ENCODE results near the gene PHF20.
"Not testable (repeated sequence)": the region's sequence is repeated elsewhere in the genome, so short reads cannot be mapped to it uniquely, and the experiment has no call there.

PHF20 gene

DNA sequence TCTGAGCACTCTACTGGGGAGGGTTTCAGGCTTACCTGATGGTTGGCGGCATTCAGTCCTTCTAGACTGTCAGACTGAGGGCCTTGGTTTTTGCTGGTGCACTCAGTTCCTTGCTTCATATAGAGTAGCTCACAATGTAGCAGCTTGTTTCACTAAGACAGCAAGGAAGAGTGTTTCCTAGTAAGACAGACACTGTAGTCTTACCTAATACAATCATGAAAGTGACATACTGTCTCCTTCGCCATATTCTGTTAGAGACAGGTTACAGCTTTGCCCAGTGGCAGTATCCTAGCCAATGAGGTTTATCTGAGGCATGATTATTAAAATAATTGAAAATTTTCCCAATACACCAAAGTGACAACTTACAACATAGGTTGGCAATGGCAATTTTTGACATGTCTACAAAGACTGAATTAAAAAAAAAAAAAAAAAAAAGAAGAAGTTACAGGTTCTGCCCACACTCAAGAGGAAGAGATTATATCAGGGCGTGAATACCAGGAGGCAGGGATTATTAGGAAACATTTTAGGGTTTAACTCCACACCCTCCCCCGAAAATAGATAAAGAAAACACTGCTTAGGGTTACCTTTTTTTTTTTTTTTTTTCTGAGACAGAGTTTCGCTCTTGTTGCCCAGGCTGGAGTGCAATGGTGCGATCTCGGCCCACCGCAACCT lies 115.7 kb downstream of the PHF20 start:
- no peak for DNase-seq

DNA sequence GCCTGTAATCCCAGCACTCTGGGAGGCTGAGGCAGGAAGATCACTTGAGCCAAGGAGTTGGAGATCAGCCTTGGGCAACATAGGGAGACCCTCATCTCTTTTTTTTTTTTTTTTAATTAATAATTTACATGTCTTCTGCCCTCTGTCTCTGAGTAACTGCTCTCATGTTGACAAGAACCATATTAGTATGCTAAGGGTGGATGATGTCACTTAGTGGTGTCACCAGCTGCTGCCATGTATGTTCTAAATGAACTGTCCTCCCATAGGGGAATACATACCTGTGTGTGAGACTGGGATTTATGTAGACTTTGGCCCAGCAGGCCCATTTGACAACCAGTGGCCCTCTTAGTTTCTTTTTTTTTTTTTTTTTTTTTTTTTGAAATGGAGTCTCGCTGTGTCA lies 116.8 kb downstream of the PHF20 start:
- no peak for DNase-seq

GRCh38 chr20:35891375-35891774 lies 119.6 kb downstream of the PHF20 start:
- no peak for DNase-seq

DNA sequence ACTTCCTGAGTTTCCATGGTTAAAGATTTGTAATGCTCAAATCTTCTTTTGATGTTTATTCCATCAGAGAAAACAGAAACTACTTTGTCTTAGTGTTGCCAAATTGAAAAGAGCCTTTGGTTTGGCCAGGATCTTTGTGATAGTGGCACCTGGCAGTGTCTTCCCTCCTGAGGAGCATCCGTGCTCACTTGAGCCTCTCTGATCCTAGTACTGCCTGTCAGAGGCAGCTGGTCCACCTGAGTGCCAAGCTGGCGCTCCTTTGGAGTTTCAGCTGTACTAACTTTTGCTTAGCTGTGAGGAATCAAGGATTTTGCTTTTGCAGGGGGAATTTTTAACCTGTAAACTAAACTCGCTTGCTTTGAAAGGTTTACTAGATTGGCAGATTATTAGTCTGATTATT lies 121.1 kb downstream of the PHF20 start:
- no peak for DNase-seq

- peak in 1 of 5 donors; percentile 66 for DNase-seq
These were observed 122.1 kb downstream of the PHF20 start for GRCh38 chr20:35893942-35894341.

DNA sequence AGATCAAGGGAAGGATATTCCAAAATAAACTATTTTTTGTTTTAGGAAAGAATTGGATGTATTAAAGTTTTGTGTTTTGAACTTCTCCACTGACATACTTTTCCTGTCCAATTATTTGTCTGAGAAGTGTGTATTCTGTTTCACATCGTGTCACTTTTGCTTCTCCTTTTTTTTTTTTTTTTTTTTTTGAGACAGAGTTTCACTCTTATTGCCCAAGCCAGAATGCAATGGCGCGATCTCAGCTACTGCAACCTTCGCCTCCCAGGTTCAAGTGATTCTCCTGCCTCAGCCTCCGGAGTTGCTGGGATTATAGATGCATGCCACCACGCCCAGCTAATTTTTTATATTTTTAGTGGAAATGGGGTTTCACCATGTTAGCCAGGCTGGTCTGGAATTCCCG lies 123.7 kb downstream of the PHF20 start:
- DNase-seq = not testable (repeated sequence)

- DNase-seq = no peak
These were observed 127.2 kb downstream of the PHF20 start for GRCh38 chr20:35899064-35899463.

DNA sequence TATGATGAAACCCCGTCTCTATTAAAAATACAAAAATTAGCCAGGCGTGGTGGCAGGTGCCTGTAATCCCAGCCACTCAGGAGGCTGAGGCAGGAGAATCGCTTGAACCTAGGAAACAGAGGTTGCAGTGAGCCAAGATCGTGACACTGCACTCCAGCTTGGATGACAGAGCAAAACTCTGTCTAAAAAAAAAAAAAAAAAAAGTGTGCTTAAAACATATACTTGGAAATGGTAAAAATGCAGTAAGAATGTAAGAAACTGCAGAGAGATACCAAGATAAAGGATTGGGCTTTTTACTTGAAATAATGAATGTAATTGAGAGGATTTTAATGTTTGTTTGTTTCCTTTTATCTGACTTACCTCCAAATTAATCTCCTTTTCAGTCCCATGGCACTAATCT lies 129.4 kb downstream of the PHF20 start:
- not testable (repeated sequence) for DNase-seq

DNA sequence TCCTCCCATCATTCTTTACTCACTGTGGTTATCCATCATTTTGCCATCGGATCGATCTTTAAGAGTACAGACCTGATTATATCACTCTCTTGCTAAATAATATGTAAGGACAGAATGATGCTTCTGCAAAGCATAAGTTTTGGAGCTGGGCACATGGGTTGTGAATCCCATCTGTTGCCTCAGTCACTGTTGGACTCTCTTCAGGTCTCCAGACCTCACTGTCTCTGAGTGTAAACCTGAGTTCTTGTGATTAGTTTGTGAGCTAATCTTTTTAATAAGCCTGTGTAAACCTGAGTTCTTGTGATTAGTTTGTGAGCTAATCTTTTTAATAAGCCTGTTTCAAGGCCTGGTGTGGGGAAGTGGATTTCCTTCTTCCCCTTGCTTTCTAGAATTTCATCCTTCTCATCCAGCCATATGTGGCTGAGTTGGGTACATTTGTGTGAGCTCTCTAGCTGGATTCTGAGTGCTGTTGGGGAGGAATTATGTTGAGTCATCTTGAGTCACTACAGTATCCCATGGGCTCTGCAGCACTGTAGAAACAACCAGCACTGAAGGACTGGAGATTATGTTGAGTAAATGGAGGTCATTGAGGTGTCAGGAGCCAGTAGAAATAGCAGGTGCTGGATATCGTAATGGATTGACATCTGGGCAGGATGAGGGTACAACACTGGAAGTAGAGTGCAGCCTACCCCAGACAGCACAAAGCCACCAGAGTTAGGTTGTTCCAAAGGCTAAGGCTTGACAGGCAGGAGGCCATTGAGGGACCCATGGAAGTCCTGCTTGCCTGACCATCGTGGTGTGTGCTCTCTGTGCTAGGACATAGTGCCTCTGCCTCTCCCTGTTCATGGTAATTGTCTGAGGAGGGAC lies 130.1 kb downstream of the PHF20 start:
- DNase-seq = no peak

DNA sequence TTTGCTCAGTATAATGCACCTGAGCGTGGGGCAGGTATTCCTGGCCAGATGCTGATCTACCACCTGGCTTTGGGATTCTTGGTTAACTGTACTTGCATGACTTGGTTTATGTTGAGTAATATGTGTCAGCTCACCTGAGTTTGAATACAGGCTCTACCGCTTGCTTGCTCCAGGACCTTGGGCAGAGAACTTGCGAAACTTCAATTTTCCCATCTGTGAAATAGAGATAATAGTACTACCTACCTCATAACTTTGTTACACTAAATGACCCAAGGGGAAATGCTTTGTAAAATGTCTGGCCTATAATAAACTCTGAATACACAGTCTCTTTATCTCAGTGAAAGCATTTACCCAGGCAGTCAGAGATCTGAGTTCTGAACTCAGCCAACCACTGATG lies 130.7 kb downstream of the PHF20 start:
- DNase-seq = no peak

DNA sequence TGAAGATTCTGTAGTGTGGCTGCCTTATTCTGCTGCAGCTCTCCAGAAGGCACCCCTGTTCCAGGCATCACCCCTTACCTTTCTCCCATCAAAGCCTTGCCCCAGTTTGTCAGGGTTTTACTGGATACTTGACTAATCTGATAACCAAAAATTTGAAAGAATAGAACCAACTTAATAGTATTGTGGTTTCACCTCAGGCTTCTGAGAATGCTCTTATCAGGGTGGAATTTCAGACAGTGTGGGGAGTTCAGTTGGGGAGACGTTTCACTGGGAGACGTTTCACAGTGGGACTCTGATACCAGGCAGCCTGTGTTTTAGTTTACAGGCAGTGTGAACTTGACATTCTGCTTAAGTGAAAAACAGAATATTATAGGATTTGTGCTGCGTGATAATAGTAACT lies 132.0 kb downstream of the PHF20 start:
- no peak for DNase-seq

DNA sequence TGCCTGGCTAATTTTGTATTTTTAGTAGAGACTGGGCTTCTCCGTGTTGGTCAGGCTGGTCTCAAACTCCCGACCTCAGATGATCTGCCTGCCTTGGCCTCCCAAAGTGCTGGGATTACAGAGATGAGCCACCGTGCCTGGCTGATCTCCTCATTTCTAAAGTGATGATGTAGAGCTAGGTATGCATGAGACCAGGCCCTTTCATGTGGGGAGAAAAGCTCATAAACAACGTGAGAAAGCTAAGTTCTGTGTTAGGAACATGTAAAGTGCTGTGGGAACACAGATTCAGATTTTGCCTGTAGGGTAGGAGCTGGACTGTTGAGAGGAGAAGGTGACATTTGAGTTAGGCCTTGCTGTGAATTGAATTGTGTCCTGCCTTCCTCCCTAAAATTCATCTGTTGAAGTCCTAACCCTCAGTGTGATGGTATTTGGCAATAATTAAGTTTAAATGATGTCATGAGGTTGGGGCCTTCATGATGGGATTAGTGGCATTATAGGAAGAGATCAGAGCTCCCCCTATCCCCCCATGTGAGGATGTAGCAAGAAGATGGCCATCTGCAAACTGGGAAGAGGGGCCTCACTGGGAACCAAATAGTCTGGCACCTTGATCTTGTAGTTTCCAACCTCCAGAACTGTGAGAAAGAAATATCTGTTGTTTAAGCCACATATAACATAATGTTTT lies 133.3 kb downstream of the PHF20 start:
- DNase-seq = no peak

DNA sequence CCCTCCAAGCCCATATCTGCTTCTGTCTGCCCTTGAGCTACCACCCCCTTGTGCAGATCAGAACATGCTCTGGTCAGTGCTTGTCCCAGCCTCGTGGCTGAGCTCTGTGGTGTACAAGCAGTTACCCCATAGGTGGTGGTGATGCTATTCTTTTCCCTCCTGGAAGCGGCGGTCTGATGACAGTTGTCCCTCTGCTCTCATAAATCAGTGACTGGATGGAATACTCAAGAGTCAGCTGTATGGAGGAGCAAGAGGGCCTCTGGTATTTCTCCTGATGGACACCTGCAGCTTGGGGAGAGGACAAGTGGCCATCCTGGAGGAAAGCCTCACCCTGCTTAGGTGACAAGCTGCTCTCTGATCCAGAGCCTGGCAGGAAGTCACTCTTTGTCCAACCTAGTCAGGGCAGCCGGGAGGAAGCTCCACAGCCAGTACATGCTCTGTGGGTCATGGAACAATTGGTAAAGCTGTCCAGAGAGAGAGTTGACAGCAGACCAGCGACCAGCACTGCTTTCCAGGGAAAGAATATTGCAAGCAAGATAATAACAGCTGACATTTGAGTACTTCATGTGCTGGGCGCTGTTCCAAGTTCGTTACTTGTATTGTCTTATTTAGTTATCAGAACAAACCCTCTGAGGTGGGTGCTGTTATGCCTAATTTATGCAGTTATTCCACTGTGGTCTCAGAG lies 135.3 kb downstream of the PHF20 start:
- no peak for DNase-seq

- DNase-seq = no peak
These were observed 136.2 kb downstream of the PHF20 start for GRCh38 chr20:35908007-35908406.

GRCh38 chr20:35909176-35909575 lies 137.4 kb downstream of the PHF20 start:
- DNase-seq = no peak

GRCh38 chr20:35909796-35910195 lies 138.0 kb downstream of the PHF20 start:
- DNase-seq = no peak

DNA sequence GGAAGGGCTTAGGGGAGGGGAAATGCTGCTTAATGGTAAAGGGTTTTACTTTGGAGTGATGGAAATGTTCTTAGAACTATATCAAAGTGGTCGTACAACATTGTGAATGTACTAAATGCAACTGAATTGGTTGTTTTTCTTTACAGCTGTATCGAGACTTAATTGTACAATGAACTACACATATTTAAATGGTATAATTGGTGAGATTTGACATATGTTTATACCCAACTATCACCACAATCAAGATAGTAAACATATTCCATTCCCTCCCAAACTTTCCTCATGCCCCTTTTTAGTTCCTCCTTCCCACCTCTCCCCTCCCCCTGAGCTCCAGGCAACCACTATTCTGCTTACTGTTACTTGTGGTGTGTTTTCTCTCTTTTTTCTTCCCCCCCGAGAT lies 138.4 kb downstream of the PHF20 start:
- no peak for DNase-seq

DNA sequence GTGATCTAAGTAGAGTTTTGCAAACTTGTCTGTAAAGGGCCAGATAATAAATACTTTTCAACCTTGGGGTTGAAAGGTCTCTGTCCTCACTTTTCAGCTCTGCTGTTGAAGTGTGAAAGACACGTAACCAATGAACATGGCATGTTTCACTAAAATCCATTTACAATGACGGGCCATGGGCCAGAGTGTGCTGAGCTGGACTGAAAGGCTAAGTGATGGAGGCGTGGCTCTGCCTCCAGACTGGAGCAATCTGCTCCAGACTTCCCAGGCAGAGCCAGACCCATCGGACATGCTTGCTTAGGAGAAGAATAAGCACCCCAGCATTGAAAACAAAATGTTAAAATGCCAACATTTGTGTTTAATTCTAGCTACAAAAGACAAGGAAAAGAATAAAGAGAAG lies 141.1 kb downstream of the PHF20 start:
- DNase-seq = no peak

DNA sequence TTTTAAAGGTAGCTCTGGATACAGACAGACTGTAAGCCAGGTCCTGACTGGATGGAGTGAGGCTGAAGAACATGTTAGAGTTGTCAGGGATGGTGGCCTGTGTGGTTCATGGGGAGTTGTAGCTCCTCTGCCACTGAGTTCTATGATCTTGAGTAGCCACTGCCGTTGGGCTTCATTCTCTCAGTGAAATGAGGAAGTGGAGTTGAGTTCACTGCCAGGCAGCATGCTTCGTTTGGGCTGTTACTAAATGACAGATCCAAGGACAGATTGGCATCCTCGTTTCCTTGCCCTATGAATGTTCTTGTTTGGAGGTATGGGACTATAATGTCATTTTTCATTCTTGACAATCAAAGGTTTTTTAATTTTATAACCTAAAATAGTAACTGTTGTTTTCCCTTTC lies 145.3 kb downstream of the PHF20 start:
- no peak for DNase-seq

DNA sequence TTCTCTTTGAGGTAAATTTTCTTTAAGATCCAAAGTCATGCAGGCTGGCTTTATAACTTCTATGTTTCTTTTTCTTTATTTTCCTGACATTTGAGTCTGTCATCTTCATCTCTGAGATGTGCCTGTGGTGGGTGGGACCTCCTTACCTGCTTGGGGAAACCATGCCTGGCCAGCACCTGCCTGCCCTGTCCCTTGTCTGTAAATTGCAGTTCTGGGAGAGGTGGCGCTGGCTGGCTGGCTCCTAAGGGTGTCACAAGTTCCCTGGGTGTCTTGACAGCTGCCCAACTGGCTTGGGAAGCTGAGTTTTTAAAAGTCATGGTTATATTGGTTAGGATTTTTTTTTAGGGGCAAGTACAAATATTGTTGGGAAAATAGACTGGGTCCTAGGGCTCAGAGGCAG lies 146.2 kb downstream of the PHF20 start:
- no peak for DNase-seq

DNA sequence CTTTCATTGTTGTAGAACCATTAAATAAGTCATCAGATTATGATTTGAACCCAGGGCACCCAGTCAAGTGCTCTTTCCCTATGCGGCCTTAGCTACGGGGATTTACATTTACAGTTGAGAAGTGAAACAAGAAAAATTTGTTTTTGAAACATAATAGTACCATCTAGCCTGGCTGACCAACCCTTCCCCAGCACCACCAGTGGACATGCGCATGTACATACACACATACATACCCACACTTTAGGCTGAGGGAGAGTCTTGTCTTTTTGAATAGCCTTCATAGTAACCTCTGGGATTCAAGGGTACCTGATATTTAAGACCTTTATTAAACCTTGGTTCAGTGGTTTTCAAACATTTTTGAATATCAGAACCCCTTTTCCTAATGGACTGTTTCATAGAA lies 148.7 kb downstream of the PHF20 start:
- DNase-seq = no peak

GRCh38 chr20:35929301-35929700 lies 157.5 kb downstream of the PHF20 start:
- no peak for DNase-seq

GRCh38 chr20:35934050-35934449 lies 162.2 kb downstream of the PHF20 start:
- DNase-seq = no peak

Data from T-helper 1 cell (primary cell).